ENCODE measurements around the gene GABPA. TPM values are rescaled to one million over a fixed set of nuclear protein-coding genes. Genes with fewer than 3 reads are reported as not detected.
"Not testable (repeated sequence)": the region's sequence is repeated elsewhere in the genome, so short reads cannot be mapped to it uniquely, and the experiment has no call there.

The GABPA gene
- 10 to 100 TPM; 42.1 to 48.4 (median 44.5) TPM for polyA plus RNA-seq (ENCODE audit: insufficient read length in 3 of 3)
- long read RNA-seq, donor 1, full-length matches to known transcripts: 8 of 8 reads
- long read RNA-seq, donor 1, partial matches to known transcripts: 0 of 8 reads
- long read RNA-seq, donor 1, other reads (novel, unspliced or antisense): 0 of 8 reads
- long read RNA-seq, donor 2, full-length matches to known transcripts: 6 of 6 reads
- long read RNA-seq, donor 2, partial matches to known transcripts: 0 of 6 reads
- long read RNA-seq, donor 2, other reads (novel, unspliced or antisense): 0 of 6 reads
- long read RNA-seq, donor 3, full-length matches to known transcripts: 17 of 17 reads
- long read RNA-seq, donor 3, partial matches to known transcripts: 0 of 17 reads
- long read RNA-seq, donor 3, other reads (novel, unspliced or antisense): 0 of 17 reads
- long read RNA-seq, donor 4, full-length matches to known transcripts: 6 of 6 reads
- long read RNA-seq, donor 4, partial matches to known transcripts: 0 of 6 reads
- long read RNA-seq, donor 4, other reads (novel, unspliced or antisense): 0 of 6 reads
- long read RNA-seq, donor 5, full-length matches to known transcripts: 24 of 24 reads
- long read RNA-seq, donor 5, partial matches to known transcripts: 0 of 24 reads
- long read RNA-seq, donor 5, other reads (novel, unspliced or antisense): 0 of 24 reads
- long read RNA-seq, donor 6, full-length matches to known transcripts: 8 of 15 reads
- long read RNA-seq, donor 6, partial matches to known transcripts: 7 of 15 reads
- long read RNA-seq, donor 6, other reads (novel, unspliced or antisense): 0 of 15 reads
- long read RNA-seq, donor 7, full-length matches to known transcripts: 14 of 14 reads
- long read RNA-seq, donor 7, partial matches to known transcripts: 0 of 14 reads
- long read RNA-seq, donor 7, other reads (novel, unspliced or antisense): 0 of 14 reads
- long read RNA-seq, donor 8, full-length matches to known transcripts: 19 of 19 reads
- long read RNA-seq, donor 8, partial matches to known transcripts: 0 of 19 reads
- long read RNA-seq, donor 8, other reads (novel, unspliced or antisense): 0 of 19 reads
- long read RNA-seq, donor 9, full-length matches to known transcripts: 14 of 24 reads
- long read RNA-seq, donor 9, partial matches to known transcripts: 10 of 24 reads
- long read RNA-seq, donor 9, other reads (novel, unspliced or antisense): 0 of 24 reads
- long read RNA-seq, donor 10, full-length matches to known transcripts: 11 of 11 reads
- long read RNA-seq, donor 10, partial matches to known transcripts: 0 of 11 reads
- long read RNA-seq, donor 10, other reads (novel, unspliced or antisense): 0 of 11 reads
- long read RNA-seq, donor 11, full-length matches to known transcripts: 8 of 8 reads
- long read RNA-seq, donor 11, partial matches to known transcripts: 0 of 8 reads
- long read RNA-seq, donor 11, other reads (novel, unspliced or antisense): 0 of 8 reads
- long read RNA-seq, donor 12, full-length matches to known transcripts: 7 of 7 reads
- long read RNA-seq, donor 12, partial matches to known transcripts: 0 of 7 reads
- long read RNA-seq, donor 12, other reads (novel, unspliced or antisense): 0 of 7 reads
- long read RNA-seq, donor 13, full-length matches to known transcripts: 25 of 25 reads
- long read RNA-seq, donor 13, partial matches to known transcripts: 0 of 25 reads
- long read RNA-seq, donor 13, other reads (novel, unspliced or antisense): 0 of 25 reads
- long read RNA-seq, donor 14, full-length matches to known transcripts: 14 of 14 reads
- long read RNA-seq, donor 14, partial matches to known transcripts: 0 of 14 reads
- long read RNA-seq, donor 14, other reads (novel, unspliced or antisense): 0 of 14 reads
- long read RNA-seq, donor 15, full-length matches to known transcripts: 4 of 4 reads
- long read RNA-seq, donor 15, partial matches to known transcripts: 0 of 4 reads
- long read RNA-seq, donor 15, other reads (novel, unspliced or antisense): 0 of 4 reads
- long read RNA-seq, donor 16, full-length matches to known transcripts: 31 of 31 reads
- long read RNA-seq, donor 16, partial matches to known transcripts: 0 of 31 reads
- long read RNA-seq, donor 16, other reads (novel, unspliced or antisense): 0 of 31 reads

- peak; percentile 93 to 99 (median 96) for DNase-seq (ENCODE audit: extremely low read depth in 1 of 11, low read depth in 9 of 11, low spot score in 4 of 11)
Observed at GRCh38 chr21:25734904-25735645, at the start of gene GABPA, which contains the start of gene ATP5PF. Gene GABPA (plus strand): TSS chr21:25734972. CDS start chr21:25741599, 6,627 bp downstream. Gene ATP5PF (minus strand): TSS chr21:25734904. CDS start chr21:25729794, 5,110 bp downstream.

- DNase-seq (ENCODE audit: extremely low read depth in 1 of 11, low read depth in 9 of 11, low spot score in 4 of 11): no peak
Observed at GRCh38 chr21:25687787-25688186, 47.0 kb upstream of the GABPA start.

GRCh38 chr21:25688275-25689155 is 46.3 kb upstream of the GABPA start:
- DNase-seq (ENCODE audit: extremely low read depth in 1 of 11, low read depth in 9 of 11, low spot score in 4 of 11): peak in 5 of 11 donors; percentile 6 to 14 (median 9)

GRCh38 chr21:25689226-25689625 is 45.5 kb upstream of the GABPA start:
- DNase-seq (ENCODE audit: extremely low read depth in 1 of 11, low read depth in 9 of 11, low spot score in 4 of 11): no peak

- no peak for DNase-seq (ENCODE audit: extremely low read depth in 1 of 11, low read depth in 9 of 11, low spot score in 4 of 11)
Observed at GRCh38 chr21:25691976-25692375, 42.8 kb upstream of the GABPA start.

GRCh38 chr21:25695461-25695860 is 39.3 kb upstream of the GABPA start:
- DNase-seq (ENCODE audit: extremely low read depth in 1 of 11, low read depth in 9 of 11, low spot score in 4 of 11): not testable (repeated sequence)

GRCh38 chr21:25700741-25701140 is 34.0 kb upstream of the GABPA start:
- DNase-seq (ENCODE audit: extremely low read depth in 1 of 11, low read depth in 9 of 11, low spot score in 4 of 11): no peak

GRCh38 chr21:25701529-25701928 is 33.2 kb upstream of the GABPA start:
- DNase-seq (ENCODE audit: extremely low read depth in 1 of 11, low read depth in 9 of 11, low spot score in 4 of 11): no peak

- peak in 8 of 11 donors; percentile 4 to 35 (median 16) for DNase-seq (ENCODE audit: extremely low read depth in 1 of 11, low read depth in 9 of 11, low spot score in 4 of 11)
Observed at GRCh38 chr21:25708467-25709065, 26.2 kb upstream of the GABPA start.

GRCh38 chr21:25709684-25710265 is 25.0 kb upstream of the GABPA start:
- DNase-seq (ENCODE audit: extremely low read depth in 1 of 11, low read depth in 9 of 11, low spot score in 4 of 11): no peak

GRCh38 chr21:25710550-25710949 is 24.2 kb upstream of the GABPA start:
- no peak for DNase-seq (ENCODE audit: extremely low read depth in 1 of 11, low read depth in 9 of 11, low spot score in 4 of 11)

GRCh38 chr21:25714066-25714465 is 20.7 kb upstream of the GABPA start:
- not testable (repeated sequence) for DNase-seq (ENCODE audit: extremely low read depth in 1 of 11, low read depth in 9 of 11, low spot score in 4 of 11)

GRCh38 chr21:25717491-25718147 is 17.2 kb upstream of the GABPA start:
- DNase-seq (ENCODE audit: extremely low read depth in 1 of 11, low read depth in 9 of 11, low spot score in 4 of 11): no peak

- no peak for DNase-seq (ENCODE audit: extremely low read depth in 1 of 11, low read depth in 9 of 11, low spot score in 4 of 11)
Observed at GRCh38 chr21:25721987-25722386, 12.8 kb upstream of the GABPA start.
